K562 (cell line): ENCODE measurements around the gene LMAN2. TPM values are rescaled to one million over a fixed set of nuclear protein-coding genes. Genes with fewer than 3 reads are reported as not detected.

Source experiments
- ARHGAP35 ChIP-seq: fragments of 450-650 bp; IDR thresholded peaks from 2 replicates; pipeline ENCODE4 v1.6.1; 2018; ENCODE audit not compliant: partially characterized antibody
- BCLAF1 ChIP-seq, 2 experiments: fragments of 450-650 bp in 1 of 2; IDR thresholded peaks; 2 replicates each; pipeline ENCODE4 v1.6.1; 2011 to 2017; ENCODE audit warnings: low read depth in 2 of 2, antibody characterized with exemption in 1 of 2, borderline replicate concordance in 1 of 2, low read length in 1 of 2, mild to moderate bottlenecking in 1 of 2, mixed read lengths in 1 of 2; ENCODE audit not compliant: control insufficient read depth in 1 of 2
- CCNT2 ChIP-seq: IDR thresholded peaks from 2 replicates; pipeline ENCODE4 v1.6.1; 2011; ENCODE audit warnings: borderline replicate concordance, low read depth, mild to moderate bottlenecking, moderate library complexity, mixed read lengths, low read length; ENCODE audit not compliant: insufficient read length; ENCODE audit errors: extremely low read depth
- ELF1 ChIP-seq: fragments of 200-800 bp; sonication (Bioruptor generic); IDR thresholded peaks from 2 replicates; pipeline ENCODE4 v1.6.1; 2016; ENCODE audit warnings: missing genetic modification characterization, missing compliant biosample characterization
- FOXP1 ChIP-seq: sonication (generic); formaldehyde crosslinking; IDR thresholded peaks from 2 replicates; pipeline ENCODE4 v1.8.0; 2022; ENCODE audit warnings: mild to moderate bottlenecking, missing genetic modification reagents
- FOXP4 ChIP-seq: sonication (generic); formaldehyde crosslinking; IDR thresholded peaks from 2 replicates; pipeline ENCODE4 v1.8.0; 2022; ENCODE audit warnings: mild to moderate bottlenecking, missing genetic modification reagents, borderline replicate concordance
- GABPA ChIP-seq: fragments of 200-800 bp; sonication (Bioruptor generic); conservative IDR thresholded peaks from 2 replicates; pipeline ENCODE4 v1.6.1; 2016; ENCODE audit warnings: low read depth, missing genetic modification characterization, missing compliant biosample characterization
- GATAD2B ChIP-seq: fragments of 450-650 bp; IDR thresholded peaks from 2 replicates; pipeline ENCODE4 v1.6.1; 2017; ENCODE audit warnings: mild to moderate bottlenecking, borderline replicate concordance
- GTF2E2 ChIP-seq: fragments of 200-800 bp; sonication (Bioruptor generic); IDR thresholded peaks from 2 replicates; pipeline ENCODE4 v1.6.1; 2016; ENCODE audit warnings: missing genetic modification characterization, missing compliant biosample characterization
- MAZ ChIP-seq, 2 experiments: fragments of 450-650 bp in 1 of 2; sonication (generic) in 1 of 2; formaldehyde crosslinking; IDR thresholded peaks in 1 of 2; conservative IDR thresholded peaks in 1 of 2; 2 replicates each; pipeline versions ENCODE4 v1.4.0 to v1.5.0; 2020; ENCODE audit warnings: mild to moderate bottlenecking in 1 of 2, missing genetic modification reagents in 1 of 2
- NCOA1 ChIP-seq: fragments of 450-650 bp; IDR thresholded peaks from 2 replicates; pipeline ENCODE4 v1.6.1; 2016; ENCODE audit warnings: low read depth
- PHF8 ChIP-seq: fragments of 200-600 bp; sonication (generic); IDR thresholded peaks from 2 replicates; pipeline ENCODE4 v1.6.1; 2012; ENCODE audit warnings: mixed run types, mild to moderate bottlenecking, inconsistent platforms, low read length, moderate library complexity, borderline replicate concordance
- RBM39 ChIP-seq: fragments of 200-400 bp; formaldehyde crosslinking; optimal IDR thresholded peaks from 2 replicates; pipeline ENCODE3; 2018; ENCODE audit warnings: low read depth, low read length
- SP2 ChIP-seq: IDR thresholded peaks from 2 replicates; pipeline ENCODE4 v1.6.1; 2011; ENCODE audit warnings: mild to moderate bottlenecking, low read depth, low read length, moderate library complexity; ENCODE audit not compliant: poor library complexity, severe bottlenecking; ENCODE audit errors: extremely low read depth
- TEAD4 ChIP-seq, 2 experiments: sonication (generic) in 1 of 2; formaldehyde crosslinking in 1 of 2; IDR thresholded peaks; 2 replicates each; pipeline versions ENCODE4 v1.6.1 to v1.8.0; 2012 to 2022; ENCODE audit warnings: borderline replicate concordance in 1 of 2, inconsistent platforms in 1 of 2, low read length in 1 of 2, mild to moderate bottlenecking in 1 of 2, missing genetic modification reagents in 1 of 2
- USF2 ChIP-seq: sonication (generic); formaldehyde crosslinking; IDR thresholded peaks from 2 replicates; pipeline ENCODE4 v1.5.0; 2020; ENCODE audit warnings: missing genetic modification reagents
- ZFP1 ChIP-seq: fragments of 450-650 bp; formaldehyde crosslinking; IDR thresholded peaks from 2 replicates; pipeline ENCODE4 v1.4.0; 2020; ENCODE audit warnings: mild to moderate bottlenecking, mixed read lengths
- ZNF217 ChIP-seq: sonication (generic); formaldehyde crosslinking; IDR thresholded peaks from 2 replicates; pipeline ENCODE4 v1.8.0; 2022; ENCODE audit warnings: mild to moderate bottlenecking, missing genetic modification reagents
- ZNF431 ChIP-seq: sonication (generic); formaldehyde crosslinking; IDR thresholded peaks from 2 replicates; pipeline ENCODE4 v1.8.0; 2022; ENCODE audit warnings: mild to moderate bottlenecking, missing genetic modification reagents
- polyA plus RNA-seq, 8 experiments: library from polyadenylated mRNA; depleted of rRNA in 4 of 8; stranded (reverse) in 5 of 8; unstranded in 3 of 8; fragments of >200 nt; fragmentation: Nextera tagmentation in 2 of 8; fragmentation: Illumina TruSeq in 1 of 8; extraction: Ambion mirVana in 2 of 8; extraction: Trizol in 1 of 8; gene quantifications; 2 replicates each; pipeline versions ENCODE4 v1.2.1 to v1.2.3, GENCODE V29; 2011 to 2014; ENCODE audit warnings: inconsistent platforms in 1 of 8, missing spikeins in 1 of 8
- total RNA-seq, 7 experiments: library from RNA; depleted of rRNA in 6 of 7; stranded (reverse); fragments of >200 nt in 6 of 7; fragmentation: Illumina TruSeq in 2 of 7; extraction: Trizol in 2 of 7; gene quantifications; 2 replicates each; pipeline versions ENCODE4 v1.2.1 to v1.2.3, GENCODE V29; 2011 to 2021; ENCODE audit warnings: low replicate concordance in 1 of 7

LMAN2 gene
- total and polyA plus RNA-seq, 9 of the 15 experiments (the other 6 are each of a cell fraction or from before 2014, with no cell fraction given) = 2.7 to 254 (median 136) TPM

- TF ChIP-seq BCLAF1 (IDR thresholded peaks at IDR 0.05; ENCODE audit: borderline replicate concordance in 1 of 2, control insufficient read depth in 1 of 2, low read depth in 2 of 2, low read length in 1 of 2) (peak in 1 of 2 experiments; percentile 96; a peak in 2 of 4 replicates), ZFP1 (CRISPR knock-in tag) (no peak), USF2 (CRISPR knock-in tag) (no peak), TEAD4 (IDR thresholded peaks at IDR 0.05; ENCODE audit: low read length) (peak; percentile 40), TEAD4 (CRISPR knock-in tag; IDR thresholded peaks at IDR 0.05; ENCODE audit: borderline replicate concordance) (no peak), SP2 (peak; percentile 74), FOXP1 (CRISPR knock-in tag) (0 out of 2 replicates have a peak, but pooled peaks have one; percentile 63), ARHGAP35 (no peak), MAZ (CRISPR knock-in tag; conservative IDR thresholded peaks at IDR 0.05 in 1 of 2, IDR thresholded peaks at IDR 0.05 in 1 of 2) (peak; percentile 72 to 86), ELF1 (tag) (peak; percentile 100), NCOA1 (peak; percentile 99), GTF2E2 (tag) (0 out of 2 replicates have a peak, but pooled peaks have one; percentile 13), GATAD2B (peak; percentile 78; the same call in 1 of the 2 replicates), FOXP4 (CRISPR knock-in tag) (0 out of 2 replicates have a peak, but pooled peaks have one; percentile 56), CCNT2 (no peak), RBM39 (no peak), GABPA (tag) (peak; percentile 100), ZNF431 (CRISPR knock-in tag) (no peak), ZNF217 (CRISPR knock-in tag) (no peak), PHF8 (peak; percentile 92)
Observed at GRCh38 chr5:177351392-177352329, at the start of gene LMAN2 (continued).
